Renal cortex interstitium (tissue), 11 donors: ENCODE measurements around the gene SHBG. TPM values are rescaled to one million over a fixed set of nuclear protein-coding genes. Genes with fewer than 3 reads are reported as not detected.
"Not testable (repeated sequence)": the region's sequence is repeated elsewhere in the genome, so short reads cannot be mapped to it uniquely, and the experiment has no call there.

Source experiments
- DNase-seq, 11 donors: peaks; one replicate each; pipeline ENCODE4 v3.0.0-alpha.2; 2013; ENCODE audit warnings: low read depth in 9 of 11, low spot score in 4 of 11; ENCODE audit errors: extremely low read depth in 1 of 11
- polyA plus RNA-seq, 3 donors: library from polyadenylated mRNA; unstranded; fragments of 120-200 nt; gene quantifications; one replicate each; pipeline ENCODE4 v1.2.1, GENCODE V29; 2013; ENCODE audit not compliant: insufficient read length in 3 of 3

Gene SHBG
- polyA plus RNA-seq, 3 donors: 3.4 to 4.7 (median 4.0) TPM

DNA sequence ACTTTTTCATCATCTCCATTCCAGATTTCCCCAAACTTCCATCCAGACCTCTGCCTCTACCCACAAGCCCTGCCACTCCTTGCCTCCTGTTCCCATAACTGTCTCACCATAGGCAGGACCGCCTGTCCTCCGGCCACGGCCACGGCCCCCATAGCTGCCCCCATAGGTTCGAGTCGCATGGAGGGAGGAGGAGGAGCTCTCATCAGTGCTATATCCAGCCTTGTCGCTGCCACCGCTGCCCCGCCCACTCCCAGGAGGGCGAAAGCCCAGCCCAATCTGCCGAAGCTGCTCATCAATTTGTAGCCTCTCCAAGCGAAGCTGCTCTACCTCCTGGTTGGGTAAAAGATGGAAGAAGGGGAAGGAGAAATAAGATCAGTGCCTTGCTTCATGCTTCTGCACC is 36.6 kb upstream of the SHBG start:
- DNase-seq: no peak

GRCh38 chr17:7597561-7597960 is 32.4 kb upstream of the SHBG start:
- DNase-seq: not testable (repeated sequence)

- no peak for DNase-seq
Observed at GRCh38 chr17:7606280-7606679, 23.7 kb upstream of the SHBG start.

GRCh38 chr17:7610641-7611040 is 19.3 kb upstream of the SHBG start:
- DNase-seq: no peak

DNA sequence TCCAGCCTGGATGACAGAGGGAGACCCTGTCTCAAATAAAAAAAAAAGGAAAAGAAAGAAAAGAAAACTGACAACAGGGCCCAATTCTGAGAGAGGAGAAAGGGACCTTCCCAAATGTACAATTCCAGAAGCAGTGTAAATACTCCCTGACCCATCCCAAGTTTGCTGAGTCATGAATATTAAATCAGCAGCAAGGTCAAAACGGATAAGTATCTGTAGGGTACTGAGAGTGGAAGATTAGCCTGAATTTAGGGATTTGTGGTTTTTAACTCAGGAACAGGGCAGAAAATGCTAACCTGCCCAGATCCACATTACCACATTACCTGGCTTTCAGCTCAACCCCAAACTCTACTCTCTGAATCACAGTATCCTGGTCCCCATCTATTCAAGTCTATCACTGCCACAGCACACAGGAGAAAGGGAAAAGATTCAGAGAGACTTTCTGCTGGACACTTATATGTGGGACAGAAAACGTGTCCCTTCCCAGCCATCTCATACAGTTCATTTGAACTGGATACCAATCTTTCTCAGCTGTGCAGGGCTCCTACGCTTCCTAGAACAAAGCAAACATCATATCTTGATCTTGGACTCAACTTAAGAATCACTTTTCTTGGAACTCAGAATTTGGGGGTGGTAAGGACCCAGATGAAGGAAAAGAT is 18.2 kb upstream of the SHBG start:
- DNase-seq: no peak

DNA sequence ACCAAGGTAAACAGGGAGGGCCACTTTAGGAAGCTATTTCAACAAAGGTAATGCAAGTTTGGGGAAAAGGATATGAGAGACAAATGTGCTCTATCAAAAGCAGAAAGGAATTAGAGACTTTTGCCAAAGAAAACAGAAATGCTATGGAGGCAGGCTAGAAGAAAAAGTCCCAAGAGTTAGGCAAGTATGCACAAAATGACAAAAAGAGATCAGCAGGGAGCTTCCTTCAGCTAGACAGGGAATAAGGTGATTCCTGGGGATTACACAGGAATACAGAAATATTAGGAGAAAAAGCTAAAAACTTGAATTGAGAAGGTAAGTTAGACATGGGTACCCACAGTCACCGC is 17.7 kb upstream of the SHBG start:
- DNase-seq: no peak

GRCh38 chr17:7613769-7614424 is 16.0 kb upstream of the SHBG start:
- DNase-seq: no peak

GRCh38 chr17:7614425-7615264 is 15.3 kb upstream of the SHBG start, which contains the start of gene FXR2:
TSS of gene FXR2 (minus strand) at chr17:7614897. CDS start at chr17:7614532, 365 bp downstream.
- DNase-seq: peak; percentile 99 to 100 (median 100)

GRCh38 chr17:7615265-7615747 is 14.6 kb upstream of the SHBG start:
- DNase-seq: no peak

DNA sequence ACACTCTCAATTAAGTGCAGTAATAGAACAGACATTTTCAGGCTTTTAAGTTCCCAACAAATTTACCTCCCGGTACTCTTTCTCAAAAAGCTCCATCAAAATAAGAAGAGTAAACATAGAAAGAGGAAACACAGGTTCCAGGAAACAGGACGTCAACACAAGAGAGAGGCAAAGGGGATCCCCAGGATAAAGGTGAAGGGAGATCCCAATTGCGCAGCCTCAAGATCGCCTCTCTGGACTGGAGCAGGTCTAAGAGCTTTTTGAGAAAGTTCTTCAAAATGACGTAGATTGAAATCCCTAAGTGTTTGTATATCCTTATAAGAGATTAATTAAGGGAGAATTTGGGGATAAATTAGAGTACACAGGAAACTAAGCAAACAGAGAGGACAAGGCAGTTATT is 11.3 kb upstream of the SHBG start:
- no peak for DNase-seq

DNA sequence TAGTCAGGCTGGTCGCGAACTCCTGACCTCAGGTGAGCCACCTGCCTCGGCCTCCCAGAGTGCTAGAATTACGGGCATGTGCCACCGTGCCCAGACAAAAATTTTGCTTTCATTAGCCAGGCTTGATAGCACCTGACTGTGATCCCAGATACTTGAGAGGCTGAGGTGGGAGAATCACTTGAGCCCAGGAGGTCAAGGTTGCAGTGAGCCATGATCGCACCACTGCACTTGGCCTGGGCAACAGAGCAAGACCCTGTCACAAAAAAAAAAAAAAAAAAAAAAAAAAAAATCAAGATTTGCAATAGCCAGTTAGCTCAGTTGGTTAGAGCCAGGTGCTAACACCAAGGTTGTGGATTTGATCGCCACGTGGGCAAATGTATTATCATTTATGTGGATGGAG is 9.1 kb upstream of the SHBG start:
- DNase-seq: no peak

GRCh38 chr17:7623661-7624060 is 6.3 kb upstream of the SHBG start:
- no peak for DNase-seq

GRCh38 chr17:7625749-7626148 is 4.2 kb upstream of the SHBG start:
- not testable (repeated sequence) for DNase-seq

DNA sequence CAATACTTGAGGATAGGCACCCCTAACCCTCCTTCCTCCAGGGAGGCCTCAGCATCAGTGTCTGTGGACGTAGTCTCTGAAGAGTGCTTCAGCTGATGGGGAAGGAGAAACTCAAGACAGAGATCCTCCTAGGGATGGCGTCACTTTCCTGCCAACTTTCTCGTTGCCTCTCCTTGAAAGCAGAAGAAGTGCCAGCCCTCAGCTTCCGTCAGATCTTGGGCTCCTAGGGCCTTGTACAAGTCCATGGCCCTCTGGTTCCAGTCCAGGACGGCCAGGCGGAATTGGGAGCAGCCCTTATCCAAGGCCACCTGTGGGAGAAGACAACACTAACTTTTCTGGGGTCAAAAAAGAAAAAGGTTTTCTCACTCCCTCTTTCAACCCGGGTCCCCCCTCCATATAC is 3.6 kb upstream of the SHBG start:
- no peak for DNase-seq

DNA sequence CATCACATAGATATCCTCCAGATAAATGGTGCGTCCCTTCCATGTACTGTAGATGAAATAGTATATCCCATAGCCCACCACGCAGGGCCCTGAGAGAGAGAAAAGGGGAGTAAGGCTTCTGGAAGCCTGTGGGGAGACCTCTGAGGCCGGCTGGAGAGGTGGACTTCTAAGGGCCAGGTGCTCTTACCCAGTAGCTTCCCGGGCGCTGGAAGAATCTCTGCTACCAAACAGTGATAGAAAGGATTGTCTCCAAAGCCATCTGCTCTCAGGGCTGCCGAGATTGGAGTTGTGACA is 3.0 kb upstream of the SHBG start:
- no peak for DNase-seq

DNA sequence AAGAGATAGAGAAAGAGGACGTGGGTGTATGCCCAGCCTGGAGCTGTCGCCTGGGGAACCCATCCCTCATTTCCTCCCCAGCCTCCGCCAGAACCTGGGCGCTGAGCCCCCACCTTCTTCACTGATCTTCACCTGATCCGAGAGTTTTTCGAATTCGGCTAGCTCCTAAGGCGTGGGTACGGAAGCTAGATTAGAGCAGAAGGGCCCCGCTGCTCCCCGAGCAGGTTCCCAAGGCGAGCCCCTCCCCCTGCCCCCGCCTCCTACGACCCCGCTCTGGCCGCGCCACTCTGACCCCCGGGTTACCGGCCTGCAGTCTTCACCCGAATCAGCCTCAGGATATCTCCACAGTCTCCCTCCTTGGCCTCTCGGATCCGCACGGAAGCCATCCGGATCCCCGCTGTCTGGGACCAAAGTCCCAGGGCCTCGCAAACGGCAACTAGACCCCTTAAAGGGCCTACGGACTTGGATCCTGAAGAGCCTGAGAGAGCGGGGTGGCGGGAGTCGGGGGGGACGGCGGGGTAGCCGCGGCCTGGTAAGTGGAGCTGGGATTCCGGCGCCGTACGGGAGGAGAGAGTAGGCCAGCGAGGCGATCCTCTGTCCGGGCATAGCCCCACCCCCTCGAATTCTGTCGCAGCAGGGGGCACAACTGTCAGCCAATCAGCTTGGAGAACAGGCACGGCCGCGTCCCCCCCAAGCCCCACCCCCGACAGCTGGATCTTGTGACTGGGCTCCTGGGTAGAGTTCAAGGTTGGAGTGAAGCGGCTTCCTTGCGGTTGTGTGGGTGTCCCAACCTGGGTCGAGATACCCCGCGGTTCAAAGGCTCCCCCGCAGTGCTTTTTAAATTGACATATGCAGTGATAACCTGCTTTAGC is 2.4 kb upstream of the SHBG start, which contains the start of gene SAT2:
TSS of gene SAT2 (minus strand) at position 572 of the 872 bp plus-strand sequence. CDS start at position 386, 186 bp downstream.
- DNase-seq: peak; percentile 80 to 95 (median 90)

DNA sequence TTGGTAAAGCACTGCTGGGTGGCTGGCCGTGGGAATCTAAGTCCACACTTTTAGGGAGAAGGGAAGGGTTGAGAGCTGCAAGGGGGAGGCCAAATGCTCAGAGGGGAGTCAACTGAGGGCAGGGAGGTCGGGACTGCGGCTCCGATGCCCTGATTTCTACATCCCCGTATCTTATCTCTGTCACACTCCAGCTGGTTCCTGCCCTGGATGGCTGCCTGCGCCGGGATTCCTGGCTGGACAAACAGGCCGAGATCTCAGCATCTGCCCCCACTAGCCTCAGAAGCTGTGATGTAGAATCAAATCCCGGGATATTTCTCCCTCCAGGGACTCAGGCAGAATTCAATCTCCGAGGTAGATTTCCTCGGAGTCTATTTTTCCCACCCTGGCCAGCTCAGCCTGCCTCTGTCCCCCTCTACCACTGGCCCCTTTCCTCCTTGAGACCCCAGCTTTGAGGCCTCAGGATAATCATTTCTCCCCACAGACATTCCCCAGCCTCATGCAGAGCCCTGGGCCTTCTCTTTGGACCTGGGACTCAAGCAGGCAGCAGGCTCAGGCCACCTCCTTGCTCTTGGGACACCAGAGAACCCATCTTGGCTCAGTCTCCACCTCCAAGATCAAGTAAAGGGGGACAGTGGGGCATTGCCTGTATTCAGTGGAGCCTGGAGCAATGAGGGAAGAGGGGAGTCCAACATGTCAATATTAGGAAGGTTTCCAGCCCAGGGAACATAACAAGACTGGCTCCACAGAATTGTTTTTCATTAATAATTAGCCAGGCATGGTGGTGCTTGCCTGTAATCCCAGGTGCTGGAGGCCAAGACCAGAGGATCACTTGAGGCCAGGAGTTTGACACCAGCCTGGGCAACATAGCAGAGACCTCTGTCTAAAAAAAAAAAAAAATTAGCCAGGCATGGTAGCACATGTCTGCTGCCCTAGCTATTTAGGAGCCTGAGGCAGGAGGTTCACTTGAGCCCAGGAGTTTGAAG is 1.8 kb downstream of the SHBG start:
- no peak for DNase-seq

DNA sequence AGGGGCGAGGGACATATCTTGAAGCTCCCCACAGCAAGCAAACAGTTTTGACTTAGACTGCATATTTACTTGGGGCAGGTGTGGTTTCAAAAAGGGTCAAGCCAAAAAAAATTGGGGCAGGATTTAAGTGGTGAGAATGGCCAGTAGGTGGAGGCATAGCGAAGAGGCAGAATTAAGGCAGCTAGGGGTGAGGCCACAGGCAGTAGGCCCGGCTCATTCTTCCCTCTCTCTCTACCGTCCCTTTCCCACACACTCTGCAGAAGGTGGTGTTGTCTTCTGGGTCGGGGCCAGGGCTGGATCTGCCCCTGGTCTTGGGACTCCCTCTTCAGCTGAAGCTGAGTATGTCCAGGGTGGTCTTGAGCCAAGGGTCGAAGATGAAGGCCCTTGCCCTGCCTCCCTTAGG is 2.6 kb downstream of the SHBG start:
- DNase-seq: no peak
